Right renal cortex interstitium (tissue), 3 donors: ENCODE data around the gene TMEM208. TPM values are rescaled to one million over a fixed set of nuclear protein-coding genes. Genes with fewer than 3 reads are reported as not detected.

ENCODE experiments used
- DNase-seq, 3 donors: peaks; one replicate each; pipeline ENCODE4 v3.0.0-alpha.2; 2013; ENCODE audit warnings: low read depth in 3 of 3, low spot score in 2 of 3
- polyA plus RNA-seq, 3 donors: library from polyadenylated mRNA; unstranded; fragments of 120-200 nt; gene quantifications; one replicate each; pipeline ENCODE4 v1.2.1, GENCODE V29; 2013; ENCODE audit not compliant: insufficient read length in 3 of 3

The TMEM208 gene
- polyA plus RNA-seq, 3 donors = 38.1 to 43.2 (median 43.0) TPM

DNA sequence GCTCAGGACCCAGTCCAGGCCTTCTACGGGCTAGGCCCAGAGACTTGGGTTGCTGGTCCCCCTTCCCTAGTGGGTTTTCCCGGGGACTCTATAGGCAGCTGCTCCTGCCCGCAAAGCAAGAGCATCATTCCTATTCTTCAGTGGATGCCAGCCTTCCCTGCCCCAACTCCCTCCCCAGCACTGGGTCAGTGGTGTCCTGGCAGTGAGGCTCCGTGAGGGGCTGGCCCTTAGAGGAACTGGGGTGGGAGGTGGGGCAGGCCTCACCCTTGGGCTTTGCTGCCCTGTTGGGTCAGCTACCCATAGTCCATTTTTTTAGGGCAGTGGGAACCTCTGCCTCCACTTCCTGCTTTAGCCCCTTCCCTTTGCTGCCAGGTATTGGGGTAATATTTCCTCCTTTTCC is 44.5 kb downstream of the TMEM208 start:
- DNase-seq = no peak

DNA sequence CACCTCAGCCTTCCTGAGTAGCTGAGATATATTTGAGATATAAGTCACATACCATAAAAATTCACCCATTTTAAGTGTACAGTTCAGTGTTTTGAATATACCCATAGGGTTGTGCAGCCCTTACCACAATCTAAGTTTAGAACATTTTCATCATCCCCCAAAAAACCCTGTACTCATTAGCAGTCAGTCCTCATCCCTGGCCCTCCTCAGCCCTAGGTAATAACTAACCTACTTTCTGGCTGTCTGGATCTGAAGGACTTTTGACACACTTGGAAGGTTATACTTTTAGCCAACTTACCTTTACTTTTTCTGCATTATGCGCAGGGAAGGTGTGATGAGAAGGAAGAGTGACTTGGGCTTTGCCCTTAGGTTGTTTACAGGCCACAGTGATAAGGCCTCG is 48.4 kb downstream of the TMEM208 start:
- DNase-seq = no peak

DNA sequence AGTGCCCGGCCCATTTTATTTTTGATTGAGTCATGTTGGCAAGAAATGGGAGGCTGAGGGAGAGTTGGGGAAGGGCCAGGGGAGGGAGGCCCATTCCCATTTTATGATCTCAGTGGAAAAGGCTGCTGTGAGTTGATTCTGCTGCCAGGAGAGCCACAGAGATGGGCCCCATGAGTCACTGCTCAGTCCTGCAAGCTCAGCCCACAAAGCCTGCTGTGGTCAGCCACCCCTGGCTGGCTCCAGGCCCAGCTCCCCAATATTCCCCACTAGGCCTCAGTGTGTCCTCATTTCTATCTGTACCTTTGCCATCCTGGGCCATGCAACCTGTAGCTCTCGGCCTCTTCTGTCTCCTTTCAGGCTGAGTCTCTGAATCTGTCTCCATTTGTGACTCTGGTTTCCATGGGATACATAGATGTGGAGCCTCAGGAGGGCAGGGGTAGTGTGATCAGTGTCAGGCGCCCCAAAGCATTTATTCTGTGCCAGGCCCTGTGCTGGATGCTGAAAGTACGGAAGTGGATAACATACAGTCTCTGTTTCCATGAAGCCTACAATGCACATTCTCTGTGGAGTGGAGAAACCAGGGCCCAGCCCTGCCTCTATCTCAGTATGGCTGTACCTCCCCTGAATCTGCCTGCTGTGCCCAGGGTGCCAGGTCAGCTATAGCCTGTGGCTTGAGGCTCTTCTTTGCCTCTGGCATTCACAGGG is 50.5 kb downstream of the TMEM208 start:
- no peak for DNase-seq

DNA sequence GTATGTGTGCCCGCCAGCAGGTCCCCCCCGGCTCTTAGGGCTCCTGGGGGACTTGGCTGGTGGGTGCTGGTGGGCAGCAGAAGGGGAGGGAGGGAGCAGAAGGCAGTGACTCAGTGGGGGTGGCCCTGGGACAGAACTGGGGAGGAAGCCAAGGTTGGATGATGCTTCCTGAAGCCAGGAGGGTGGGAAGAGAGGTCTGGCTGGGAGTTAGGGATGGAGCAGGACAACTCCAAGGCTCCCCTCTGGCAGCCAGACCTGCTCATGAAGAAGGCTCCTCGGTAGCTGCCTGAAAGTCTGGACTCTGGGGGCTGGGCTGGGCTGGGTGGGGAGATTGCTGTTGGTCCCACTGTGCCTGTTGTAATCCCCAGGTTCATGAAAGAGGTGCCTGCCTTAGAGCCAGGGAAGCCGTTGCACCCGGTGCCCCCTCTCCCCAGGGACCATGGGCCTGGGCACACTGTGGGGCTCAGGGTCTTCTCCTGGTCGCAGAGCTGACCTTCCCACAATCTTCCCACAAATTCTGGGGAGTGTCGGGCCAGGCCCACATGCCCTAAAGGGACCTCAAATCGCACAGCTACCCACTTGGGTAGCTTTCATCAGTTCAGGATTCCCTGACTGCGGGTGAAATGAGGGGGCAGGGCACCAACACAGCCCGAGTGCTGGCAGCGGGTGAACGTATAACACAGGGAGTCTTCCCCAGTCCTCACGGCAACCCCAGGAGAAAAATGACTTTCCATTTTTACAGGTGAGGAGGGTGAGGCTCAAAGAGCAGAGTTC is 51.3 kb downstream of the TMEM208 start:
- no peak for DNase-seq

Other genes starting within 250 kb of the TMEM208 start
- gene CES4A, start 238.5 kb upstream of the TMEM208 start, polyA plus RNA-seq = 1 to 10 TPM; 6.1 to 6.8 (median 6.7) TPM
- 10 to 100 TPM; 64.9 to 70.8 (median 66.6) TPM for gene CBFB, start 198.0 kb upstream of the TMEM208 start, polyA plus RNA-seq
- gene PHAF1, start 117.2 kb upstream of the TMEM208 start, polyA plus RNA-seq = 10 to 100 TPM; 22.9 to 26.7 (median 23.1) TPM
- 1 to 10 TPM; 9.0 to 9.8 (median 9.1) TPM for gene B3GNT9, start 76.1 kb upstream of the TMEM208 start, polyA plus RNA-seq
- gene TRADD, start 67.2 kb upstream of the TMEM208 start, polyA plus RNA-seq = 1 to 10 TPM; 3.5 to 4.3 (median 3.8) TPM
- gene FBXL8, start 67.2 kb upstream of the TMEM208 start, polyA plus RNA-seq = under 1 TPM; 0.96 to 1.00 (median 0.96) TPM
- 1 to 10 TPM; 1.1 to 1.3 (median 1.2) TPM for gene HSF4, start 62.4 kb upstream of the TMEM208 start, polyA plus RNA-seq
- gene NOL3, start 56.6 kb upstream of the TMEM208 start, polyA plus RNA-seq = 1 to 10 TPM; 3.9 to 4.3 (median 4.2) TPM
- 10 to 100 TPM; 22.7 to 28.4 (median 27.3) TPM for gene MATCAP1, start 43.2 kb upstream of the TMEM208 start, polyA plus RNA-seq
- gene EXOC3L1, start 37.0 kb upstream of the TMEM208 start, polyA plus RNA-seq = 1 to 10 TPM; 4.2 to 5.6 (median 4.3) TPM
- gene E2F4, start 35.0 kb upstream of the TMEM208 start, polyA plus RNA-seq = 10 to 100 TPM; 51.1 to 55.7 (median 53.0) TPM
- 1 to 10 TPM; 4.3 to 5.5 (median 4.9) TPM for gene ELMO3, start 28.0 kb upstream of the TMEM208 start, polyA plus RNA-seq
- gene FHOD1, start 20.4 kb downstream of the TMEM208 start, polyA plus RNA-seq = 10 to 100 TPM; 32.9 to 38.9 (median 33.0) TPM
- gene SLC9A5, start 21.8 kb downstream of the TMEM208 start, polyA plus RNA-seq = 1 to 10 TPM; 2.4 to 3.6 (median 2.9) TPM
- 10 to 100 TPM; 13.4 to 14.3 (median 13.8) TPM for gene PLEKHG4, start 52.4 kb downstream of the TMEM208 start, polyA plus RNA-seq
- gene KCTD19, start 99.6 kb downstream of the TMEM208 start, polyA plus RNA-seq = 1 to 10 TPM in 2 of 3 donors, under 1 TPM in 1; 0.44 to 1.2 (median 1.0) TPM
- 1 to 10 TPM; 3.2 to 4.6 (median 3.7) TPM for gene LRRC36, start 99.7 kb downstream of the TMEM208 start, polyA plus RNA-seq
- gene TPPP3, start 166.4 kb downstream of the TMEM208 start, polyA plus RNA-seq = 10 to 100 TPM; 54.6 to 62.9 (median 58.7) TPM
- 1 to 10 TPM; 9.1 to 9.9 (median 9.7) TPM for gene ZDHHC1, start 189.3 kb downstream of the TMEM208 start, polyA plus RNA-seq
- 10 to 100 TPM; 44.4 to 54.9 (median 45.6) TPM for gene HSD11B2, start 204.0 kb downstream of the TMEM208 start, polyA plus RNA-seq